ENCODE data around the gene LIN37. TPM values are rescaled to one million over a fixed set of nuclear protein-coding genes. Genes with fewer than 3 reads are reported as not detected.

LIN37 gene
- total and polyA plus RNA-seq, 9 of the 15 experiments (the other 6 are each of a cell fraction or from before 2014, with no cell fraction given) = 1.2 to 12.5 (median 8.6) TPM

DNA sequence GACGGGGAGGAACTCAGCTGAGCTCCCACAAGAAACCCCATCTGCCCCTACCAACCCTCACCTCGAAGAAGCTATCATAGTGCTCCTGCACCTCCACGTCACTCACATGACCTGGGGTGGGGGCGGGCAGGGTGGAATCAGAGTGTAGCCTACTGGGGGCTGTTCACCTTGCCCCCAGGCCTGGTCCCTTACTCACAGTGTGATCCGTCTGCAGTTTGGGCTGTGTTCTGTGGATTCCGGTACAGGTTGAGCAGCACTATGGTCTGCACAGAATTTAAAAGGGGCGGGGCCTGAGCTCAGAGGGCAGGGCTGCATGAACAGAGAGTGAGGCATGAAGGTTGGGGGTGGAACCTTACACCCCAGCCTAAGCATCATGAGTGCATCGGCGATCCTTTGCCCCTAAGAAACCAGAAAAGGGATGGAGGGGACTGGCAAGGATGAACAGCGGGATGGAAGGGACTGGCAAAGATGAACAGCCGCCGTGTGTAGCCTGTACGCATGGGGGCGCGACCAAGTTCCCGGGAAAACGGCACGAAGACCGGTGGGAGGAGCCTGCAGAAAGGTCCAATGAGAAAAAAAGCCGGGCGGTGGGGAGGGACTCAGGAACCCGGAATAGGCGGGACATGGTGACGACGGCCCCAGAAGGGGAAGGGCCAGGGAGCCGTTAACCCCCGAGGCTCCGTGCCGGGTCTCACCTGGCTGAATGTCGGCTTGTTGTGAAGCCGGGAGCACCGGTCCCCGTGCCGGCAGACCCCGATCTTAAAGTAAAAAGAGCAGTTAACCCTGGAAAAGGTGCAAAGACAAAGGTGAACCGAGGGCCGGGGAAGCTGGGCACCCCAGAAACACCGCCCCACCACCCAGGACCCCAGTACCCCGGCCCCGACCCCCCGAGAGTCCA lies 3.7 kb upstream of the LIN37 start (continued):
- no peak for TF ChIP-seq SOX6 (IDR thresholded peaks at IDR 0.05)
- TF ChIP-seq ZNF644 (tag; IDR thresholded peaks at IDR 0.05; ENCODE audit: low read depth) = no peak; the same call in 1 of the 2 replicates
- TF ChIP-seq ELF2 (CRISPR knock-in tag; IDR thresholded peaks at IDR 0.05) = no peak
- TF ChIP-seq NR3C1 (CRISPR knock-in tag; IDR thresholded peaks at IDR 0.05) = no peak
- TF ChIP-seq RFX1 (IDR thresholded peaks at IDR 0.05) = no peak
- no peak for TF ChIP-seq XRCC3 (IDR thresholded peaks at IDR 0.05)
- TF ChIP-seq, protein P1, sequence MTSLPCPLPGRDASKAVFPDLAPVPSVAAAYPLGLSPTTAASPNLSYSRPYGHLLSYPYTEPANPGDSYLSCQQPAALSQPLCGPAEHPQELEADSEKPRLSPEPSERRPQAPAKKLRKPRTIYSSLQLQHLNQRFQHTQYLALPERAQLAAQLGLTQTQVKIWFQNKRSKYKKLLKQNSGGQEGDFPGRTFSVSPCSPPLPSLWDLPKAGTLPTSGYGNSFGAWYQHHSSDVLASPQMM (CRISPR knock-in tag; IDR thresholded peaks at IDR 0.05) = no peak
- TF ChIP-seq, protein P2, sequence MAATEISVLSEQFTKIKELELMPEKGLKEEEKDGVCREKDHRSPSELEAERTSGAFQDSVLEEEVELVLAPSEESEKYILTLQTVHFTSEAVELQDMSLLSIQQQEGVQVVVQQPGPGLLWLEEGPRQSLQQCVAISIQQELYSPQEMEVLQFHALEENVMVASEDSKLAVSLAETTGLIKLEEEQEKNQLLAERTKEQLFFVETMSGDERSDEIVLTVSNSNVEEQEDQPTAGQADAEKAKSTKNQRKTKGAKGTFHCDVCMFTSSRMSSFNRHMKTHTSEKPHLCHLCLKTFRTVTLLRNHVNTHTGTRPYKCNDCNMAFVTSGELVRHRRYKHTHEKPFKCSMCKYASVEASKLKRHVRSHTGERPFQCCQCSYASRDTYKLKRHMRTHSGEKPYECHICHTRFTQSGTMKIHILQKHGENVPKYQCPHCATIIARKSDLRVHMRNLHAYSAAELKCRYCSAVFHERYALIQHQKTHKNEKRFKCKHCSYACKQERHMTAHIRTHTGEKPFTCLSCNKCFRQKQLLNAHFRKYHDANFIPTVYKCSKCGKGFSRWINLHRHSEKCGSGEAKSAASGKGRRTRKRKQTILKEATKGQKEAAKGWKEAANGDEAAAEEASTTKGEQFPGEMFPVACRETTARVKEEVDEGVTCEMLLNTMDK (IDR thresholded peaks at IDR 0.05; ENCODE audit: borderline replicate concordance, insufficient read depth, low read depth, low read length, poor library complexity, severe bottlenecking) = no peak
- TF ChIP-seq SIN3B (IDR thresholded peaks at IDR 0.05; ENCODE audit: low read depth) = no peak
- TF ChIP-seq MECOM (CRISPR knock-in tag; IDR thresholded peaks at IDR 0.05) = no peak
- TF ChIP-seq L3MBTL2 (IDR thresholded peaks at IDR 0.05) = peak; percentile 76
- TF ChIP-seq, protein P3, sequence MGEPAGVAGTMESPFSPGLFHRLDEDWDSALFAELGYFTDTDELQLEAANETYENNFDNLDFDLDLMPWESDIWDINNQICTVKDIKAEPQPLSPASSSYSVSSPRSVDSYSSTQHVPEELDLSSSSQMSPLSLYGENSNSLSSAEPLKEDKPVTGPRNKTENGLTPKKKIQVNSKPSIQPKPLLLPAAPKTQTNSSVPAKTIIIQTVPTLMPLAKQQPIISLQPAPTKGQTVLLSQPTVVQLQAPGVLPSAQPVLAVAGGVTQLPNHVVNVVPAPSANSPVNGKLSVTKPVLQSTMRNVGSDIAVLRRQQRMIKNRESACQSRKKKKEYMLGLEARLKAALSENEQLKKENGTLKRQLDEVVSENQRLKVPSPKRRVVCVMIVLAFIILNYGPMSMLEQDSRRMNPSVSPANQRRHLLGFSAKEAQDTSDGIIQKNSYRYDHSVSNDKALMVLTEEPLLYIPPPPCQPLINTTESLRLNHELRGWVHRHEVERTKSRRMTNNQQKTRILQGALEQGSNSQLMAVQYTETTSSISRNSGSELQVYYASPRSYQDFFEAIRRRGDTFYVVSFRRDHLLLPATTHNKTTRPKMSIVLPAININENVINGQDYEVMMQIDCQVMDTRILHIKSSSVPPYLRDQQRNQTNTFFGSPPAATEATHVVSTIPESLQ (CRISPR knock-in tag; IDR thresholded peaks at IDR 0.05) = no peak
- TF ChIP-seq MCM5 (IDR thresholded peaks at IDR 0.05; ENCODE audit: low read depth) = no peak
- TF ChIP-seq, protein P4, sequence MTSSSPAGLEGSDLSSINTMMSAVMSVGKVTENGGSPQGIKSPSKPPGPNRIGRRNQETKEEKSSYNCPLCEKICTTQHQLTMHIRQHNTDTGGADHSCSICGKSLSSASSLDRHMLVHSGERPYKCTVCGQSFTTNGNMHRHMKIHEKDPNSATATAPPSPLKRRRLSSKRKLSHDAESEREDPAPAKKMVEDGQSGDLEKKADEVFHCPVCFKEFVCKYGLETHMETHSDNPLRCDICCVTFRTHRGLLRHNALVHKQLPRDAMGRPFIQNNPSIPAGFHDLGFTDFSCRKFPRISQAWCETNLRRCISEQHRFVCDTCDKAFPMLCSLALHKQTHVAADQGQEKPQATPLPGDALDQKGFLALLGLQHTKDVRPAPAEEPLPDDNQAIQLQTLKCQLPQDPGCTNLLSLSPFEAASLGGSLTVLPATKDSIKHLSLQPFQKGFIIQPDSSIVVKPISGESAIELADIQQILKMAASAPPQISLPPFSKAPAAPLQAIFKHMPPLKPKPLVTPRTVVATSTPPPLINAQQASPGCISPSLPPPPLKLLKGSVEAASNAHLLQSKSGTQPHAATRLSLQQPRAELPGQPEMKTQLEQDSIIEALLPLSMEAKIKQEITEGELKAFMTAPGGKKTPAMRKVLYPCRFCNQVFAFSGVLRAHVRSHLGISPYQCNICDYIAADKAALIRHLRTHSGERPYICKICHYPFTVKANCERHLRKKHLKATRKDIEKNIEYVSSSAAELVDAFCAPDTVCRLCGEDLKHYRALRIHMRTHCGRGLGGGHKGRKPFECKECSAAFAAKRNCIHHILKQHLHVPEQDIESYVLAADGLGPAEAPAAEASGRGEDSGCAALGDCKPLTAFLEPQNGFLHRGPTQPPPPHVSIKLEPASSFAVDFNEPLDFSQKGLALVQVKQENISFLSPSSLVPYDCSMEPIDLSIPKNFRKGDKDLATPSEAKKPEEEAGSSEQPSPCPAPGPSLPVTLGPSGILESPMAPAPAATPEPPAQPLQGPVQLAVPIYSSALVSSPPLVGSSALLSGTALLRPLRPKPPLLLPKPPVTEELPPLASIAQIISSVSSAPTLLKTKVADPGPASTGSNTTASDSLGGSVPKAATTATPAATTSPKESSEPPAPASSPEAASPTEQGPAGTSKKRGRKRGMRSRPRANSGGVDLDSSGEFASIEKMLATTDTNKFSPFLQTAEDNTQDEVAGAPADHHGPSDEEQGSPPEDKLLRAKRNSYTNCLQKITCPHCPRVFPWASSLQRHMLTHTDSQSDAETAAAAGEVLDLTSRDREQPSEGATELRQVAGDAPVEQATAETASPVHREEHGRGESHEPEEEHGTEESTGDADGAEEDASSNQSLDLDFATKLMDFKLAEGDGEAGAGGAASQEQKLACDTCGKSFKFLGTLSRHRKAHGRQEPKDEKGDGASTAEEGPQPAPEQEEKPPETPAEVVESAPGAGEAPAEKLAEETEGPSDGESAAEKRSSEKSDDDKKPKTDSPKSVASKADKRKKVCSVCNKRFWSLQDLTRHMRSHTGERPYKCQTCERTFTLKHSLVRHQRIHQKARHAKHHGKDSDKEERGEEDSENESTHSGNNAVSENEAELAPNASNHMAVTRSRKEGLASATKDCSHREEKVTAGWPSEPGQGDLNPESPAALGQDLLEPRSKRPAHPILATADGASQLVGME (CRISPR knock-in tag; IDR thresholded peaks at IDR 0.05) = no peak

All from K562 (cell line).